GM18858 (cell line): ENCODE measurements around the gene UBE2K.
"Not testable (repeated sequence)": the region's sequence is repeated elsewhere in the genome, so short reads cannot be mapped to it uniquely, and the experiment has no call there.

ENCODE experiments used
- ATAC-seq: cut with Tn5 transposase; IDR thresholded peaks from one replicate; pipeline ENCODE4 v1.9.1; 2021; ENCODE audit not compliant: unreplicated experiment

Gene UBE2K

GRCh38 chr4:39697740-39698423 is at the start of gene UBE2K:
Gene UBE2K (plus strand): TSS chr4:39698136. CDS start chr4:39698328, 192 bp downstream.
- ATAC-seq, result peak; percentile 66

- no peak for ATAC-seq
Measured at GRCh38 chr4:39648213-39648612, 49.7 kb upstream of the UBE2K start.

- no peak for ATAC-seq
Measured at GRCh38 chr4:39648827-39649558, 48.9 kb upstream of the UBE2K start.

- no peak for ATAC-seq
Measured at GRCh38 chr4:39649639-39650265, 48.2 kb upstream of the UBE2K start.

- ATAC-seq, result not testable (repeated sequence)
Measured at GRCh38 chr4:39651586-39651985, 46.4 kb upstream of the UBE2K start.

- no peak for ATAC-seq
Measured at GRCh38 chr4:39655211-39655610, 42.7 kb upstream of the UBE2K start.

- no peak for ATAC-seq
Measured at GRCh38 chr4:39655876-39656275, 42.1 kb upstream of the UBE2K start.

- not testable (repeated sequence) for ATAC-seq
Measured at GRCh38 chr4:39656638-39657037, 41.3 kb upstream of the UBE2K start.

GRCh38 chr4:39657465-39657864 is 40.5 kb upstream of the UBE2K start:
- peak; percentile 66 for ATAC-seq

- no peak for ATAC-seq
Measured at GRCh38 chr4:39658756-39659155, 39.2 kb upstream of the UBE2K start.

- no peak for ATAC-seq
Measured at GRCh38 chr4:39660045-39660444, 37.9 kb upstream of the UBE2K start.

GRCh38 chr4:39660757-39661156 is 37.2 kb upstream of the UBE2K start:
- no peak for ATAC-seq

GRCh38 chr4:39662683-39663082 is 35.3 kb upstream of the UBE2K start:
- no peak for ATAC-seq

GRCh38 chr4:39664828-39665731 is 32.9 kb upstream of the UBE2K start:
- no peak for ATAC-seq

- ATAC-seq, result no peak
Measured at GRCh38 chr4:39667706-39668105, 30.2 kb upstream of the UBE2K start.

- ATAC-seq, result no peak
Measured at GRCh38 chr4:39668887-39669286, 29.0 kb upstream of the UBE2K start.

GRCh38 chr4:39670296-39670695 is 27.6 kb upstream of the UBE2K start:
- ATAC-seq, result not testable (repeated sequence)

- ATAC-seq, result not testable (repeated sequence)
Measured at GRCh38 chr4:39675681-39676080, 22.3 kb upstream of the UBE2K start.

GRCh38 chr4:39681003-39681402 is 16.9 kb upstream of the UBE2K start:
- ATAC-seq, result not testable (repeated sequence)

GRCh38 chr4:39682138-39682537 is 15.8 kb upstream of the UBE2K start:
- ATAC-seq, result peak; percentile 91

- no peak for ATAC-seq
Measured at GRCh38 chr4:39685990-39686389, 11.9 kb upstream of the UBE2K start.
